Stimulated activated CD4-positive, alpha-beta T cell treated with anti-CD3 and anti-CD28 coated beads, Interleukin-2, amount 100 ng/mL, for 24 hours (primary cell): ENCODE data around the gene POPDC2.

Source experiments
- DNase-seq, 2 donors: peaks; one replicate each; pipeline ENCODE4 v3.0.0-alpha.2; 2020

POPDC2 gene

DNA sequence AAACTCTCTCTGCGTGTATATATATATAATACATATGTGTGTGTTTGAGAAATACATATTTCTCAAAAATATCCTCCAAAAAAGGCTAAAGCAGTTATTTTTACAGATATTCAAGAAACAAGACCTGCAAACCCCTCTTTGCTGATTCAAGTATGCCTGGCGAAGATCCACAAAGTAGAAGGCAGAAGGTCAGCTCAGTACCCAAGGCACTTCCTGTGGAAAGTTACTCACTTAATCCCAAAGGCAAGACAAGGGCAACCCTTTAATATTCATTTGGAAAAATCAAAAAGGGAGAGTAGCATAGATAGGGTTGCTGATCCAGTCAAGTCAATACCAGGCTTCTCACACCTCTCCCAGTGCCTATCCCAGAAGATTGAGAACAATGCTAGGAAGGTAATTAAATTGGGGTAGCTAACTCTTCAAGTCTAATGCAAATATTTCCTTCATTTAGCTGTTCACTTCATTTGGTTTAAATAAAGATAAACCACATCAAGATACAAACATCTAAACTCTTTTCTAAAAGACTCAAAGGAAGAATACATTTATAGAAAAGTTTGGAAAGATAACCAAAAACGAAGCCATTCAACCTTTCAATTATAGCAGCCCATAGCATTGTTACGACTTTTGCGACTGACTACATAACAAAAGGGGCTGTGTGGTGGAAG is 9.6 kb upstream of the POPDC2 start:
- DNase-seq = no peak

DNA sequence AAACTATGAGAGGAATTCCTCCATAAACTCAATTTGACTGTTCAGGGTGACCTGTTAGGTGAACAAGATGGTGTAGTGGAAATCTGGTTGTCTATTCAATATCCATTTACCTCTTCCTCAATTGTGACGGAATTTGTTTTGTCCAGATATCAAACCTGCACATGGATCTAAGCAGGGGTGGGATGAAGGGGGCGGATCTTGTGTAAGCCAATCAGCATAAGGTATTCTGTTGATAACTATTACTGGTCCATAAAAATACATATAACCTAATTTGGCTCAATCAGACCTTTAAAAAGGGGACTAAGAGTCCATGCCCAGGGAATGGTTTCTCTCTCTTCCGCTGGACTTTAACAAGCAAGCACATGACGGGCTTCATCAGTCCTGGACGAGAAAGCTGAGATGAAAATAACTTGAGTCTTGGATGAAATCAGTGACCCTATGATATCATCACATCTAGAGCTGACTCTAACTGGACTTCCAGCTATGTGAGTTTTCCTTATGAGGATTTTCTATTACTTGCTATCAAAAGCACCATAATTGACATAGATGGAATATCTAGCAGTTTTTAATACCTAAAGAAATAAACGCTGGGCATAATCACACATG is 5.7 kb upstream of the POPDC2 start:
- no peak for DNase-seq

GRCh38 chr3:119664850-119665379 is 4.5 kb upstream of the POPDC2 start:
- DNase-seq = no peak

DNA sequence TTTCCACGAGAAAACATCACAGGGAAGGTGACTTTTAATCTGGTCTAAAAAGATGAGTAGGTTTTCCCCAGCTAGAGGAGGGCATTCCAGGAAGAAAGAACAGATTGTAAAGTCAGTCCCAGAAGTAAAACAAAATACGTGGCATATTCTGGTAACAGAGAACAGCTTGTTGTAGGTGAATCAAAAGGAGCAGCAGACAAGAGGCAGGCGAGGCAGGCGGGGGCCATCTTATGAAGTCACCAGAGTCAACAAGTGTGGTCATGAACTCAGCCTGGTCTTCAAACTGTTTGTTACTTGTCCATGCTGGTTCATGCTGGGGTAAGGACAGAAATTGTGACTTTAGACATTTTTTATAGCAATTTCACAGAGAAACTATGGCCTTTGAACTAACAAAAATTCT is 4.0 kb upstream of the POPDC2 start:
- DNase-seq = no peak

GRCh38 chr3:119663885-119664284 is 3.5 kb upstream of the POPDC2 start:
- DNase-seq = no peak

DNA sequence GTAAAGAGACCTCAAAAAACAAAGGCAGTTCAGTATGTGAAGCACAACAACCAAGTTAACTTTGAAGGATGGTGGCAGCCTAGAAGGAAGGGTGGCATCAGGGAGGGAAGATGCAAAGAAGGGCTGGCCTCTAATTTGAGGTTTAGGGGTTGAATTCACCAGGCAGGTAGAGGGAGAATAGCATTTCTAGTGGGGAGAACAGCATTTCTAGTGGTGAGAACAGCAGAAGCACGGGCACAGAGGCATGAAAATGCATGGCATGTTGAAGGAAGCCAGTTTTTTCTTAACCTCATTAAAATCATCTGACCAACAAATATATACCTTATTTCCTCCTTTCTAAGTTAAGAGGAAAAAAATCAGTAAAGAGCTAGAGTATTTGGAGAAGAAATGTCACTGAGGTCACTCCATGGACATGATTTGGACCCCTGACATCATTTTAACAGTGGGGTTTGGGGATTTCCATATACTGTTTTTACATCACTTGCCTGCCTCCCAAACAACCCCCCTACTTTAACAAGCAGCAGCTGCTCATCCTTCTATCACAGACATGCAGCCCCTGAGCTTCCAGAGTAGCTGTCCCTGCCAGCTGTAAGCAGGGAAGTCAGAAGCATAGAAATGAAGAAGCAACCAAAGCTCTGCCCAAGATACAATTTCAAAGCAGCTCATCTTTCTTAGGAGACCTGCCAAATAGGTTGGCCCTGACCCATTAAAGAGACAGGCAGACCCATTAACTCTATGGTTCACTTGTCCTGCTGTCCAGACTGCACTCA is 2.4 kb upstream of the POPDC2 start:
- no peak for DNase-seq

DNA sequence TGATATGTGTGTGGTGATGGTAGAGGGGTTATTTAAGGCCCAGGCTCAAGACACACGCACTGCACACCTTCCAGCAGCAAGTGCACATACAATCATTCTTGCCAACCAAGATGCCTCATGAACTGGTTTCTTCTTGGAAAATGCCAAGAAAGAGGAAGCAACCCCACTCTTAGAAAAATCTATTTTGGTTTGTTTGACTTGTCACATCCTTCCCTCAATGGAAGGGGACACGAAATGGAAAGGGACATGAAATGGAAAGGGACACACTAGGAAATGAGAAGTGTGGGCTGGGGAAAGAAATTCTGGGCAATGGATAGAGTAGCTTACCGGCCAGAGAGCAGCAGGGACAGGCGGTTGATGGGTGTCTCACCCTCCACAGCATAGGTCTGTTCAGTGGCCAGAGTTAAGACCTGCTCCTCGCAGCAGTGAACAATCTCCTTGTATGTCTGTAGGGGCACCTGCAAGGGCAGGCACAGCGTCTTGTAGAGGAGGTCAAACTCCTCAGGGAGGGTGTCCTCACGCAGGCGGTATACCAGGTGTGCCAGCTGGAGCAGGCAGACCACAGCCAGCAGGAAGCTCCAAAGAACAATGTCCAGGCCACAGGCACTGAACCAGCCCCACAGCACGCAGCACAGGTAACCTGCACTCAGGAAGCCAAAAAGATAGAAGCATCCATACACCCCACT is 640 bp downstream of the POPDC2 start:
- no peak for DNase-seq

DNA sequence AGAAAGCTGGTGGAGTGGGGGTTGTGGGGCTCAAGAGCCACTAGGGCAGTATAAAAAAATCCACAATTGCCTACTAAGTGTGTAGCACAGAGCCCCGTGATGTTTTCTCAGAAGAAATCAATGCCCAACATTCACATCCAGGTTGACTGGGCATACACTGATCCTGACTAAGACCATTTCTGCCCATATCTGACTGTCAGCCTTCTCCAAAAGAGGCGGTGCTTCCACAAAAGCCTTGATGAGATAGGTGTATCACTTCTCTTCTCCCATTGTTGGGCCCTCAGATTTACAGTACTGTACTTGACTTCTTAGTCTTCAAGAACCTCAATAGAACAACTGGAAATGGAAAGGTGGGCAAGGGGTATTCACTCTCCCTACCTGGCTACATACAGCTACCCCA is 1.4 kb downstream of the POPDC2 start:
- no peak for DNase-seq

DNA sequence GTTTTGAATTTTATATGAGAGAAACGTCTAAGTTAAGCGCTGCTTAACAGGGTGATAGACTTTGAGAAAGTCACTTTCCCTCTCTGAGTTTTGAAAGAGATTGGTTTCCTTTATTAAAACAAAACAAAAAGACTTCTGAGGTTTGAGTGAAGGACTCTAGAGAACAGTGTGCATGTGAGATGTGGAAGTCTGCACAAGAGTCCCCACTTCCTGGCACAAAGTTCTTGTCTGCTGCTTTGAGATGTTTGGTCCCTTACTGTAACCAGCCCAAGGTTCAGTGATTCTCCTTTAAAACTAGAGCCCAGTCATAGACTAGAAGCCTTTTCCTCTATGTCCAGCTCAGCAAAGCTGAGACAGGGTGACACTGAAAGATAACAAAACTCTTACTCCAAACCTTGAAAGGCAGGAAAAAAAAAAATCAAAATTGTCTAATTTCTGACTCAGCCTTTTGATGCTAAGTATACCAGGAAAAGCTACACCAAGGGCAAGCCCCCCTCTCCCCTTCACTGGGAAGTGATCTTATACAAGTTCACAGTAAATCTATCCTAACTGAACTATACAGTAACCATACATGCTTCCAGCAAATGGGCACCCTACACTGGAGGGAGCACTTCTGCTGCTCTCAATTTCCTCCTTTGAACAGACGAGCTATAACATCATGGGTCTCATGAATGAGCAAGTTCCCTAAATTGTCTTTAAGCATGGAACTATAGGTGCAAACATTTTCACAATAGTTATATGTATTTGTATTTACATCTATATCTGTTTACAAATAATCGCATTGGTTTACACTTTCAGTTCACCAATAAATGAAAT is 2.3 kb downstream of the POPDC2 start:
- DNase-seq = no peak

DNA sequence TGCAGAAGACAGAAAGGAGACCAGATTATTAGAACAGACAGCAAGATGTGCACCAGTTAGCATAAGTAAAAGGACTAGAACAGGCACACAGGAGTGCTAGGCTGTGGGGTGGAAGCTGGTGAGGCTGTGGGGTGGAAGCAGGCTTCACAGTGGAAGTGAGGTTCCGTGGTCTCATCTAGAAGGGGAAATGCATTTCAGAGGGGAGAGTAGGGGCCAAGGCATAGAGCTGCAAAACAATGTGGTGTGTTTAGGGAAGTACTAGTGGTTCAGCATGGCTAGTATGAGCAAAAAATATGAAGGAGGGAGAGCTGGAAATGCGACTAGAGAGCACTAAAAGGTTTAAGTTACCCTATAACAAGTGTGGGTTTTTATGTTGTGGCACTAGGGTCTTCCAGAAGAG is 6.5 kb downstream of the POPDC2 start:
- no peak for DNase-seq

GRCh38 chr3:119652306-119653033 is 7.9 kb downstream of the POPDC2 start:
- no peak for DNase-seq

- DNase-seq = no peak
These were observed 10.6 kb downstream of the POPDC2 start for GRCh38 chr3:119649761-119650160.

DNA sequence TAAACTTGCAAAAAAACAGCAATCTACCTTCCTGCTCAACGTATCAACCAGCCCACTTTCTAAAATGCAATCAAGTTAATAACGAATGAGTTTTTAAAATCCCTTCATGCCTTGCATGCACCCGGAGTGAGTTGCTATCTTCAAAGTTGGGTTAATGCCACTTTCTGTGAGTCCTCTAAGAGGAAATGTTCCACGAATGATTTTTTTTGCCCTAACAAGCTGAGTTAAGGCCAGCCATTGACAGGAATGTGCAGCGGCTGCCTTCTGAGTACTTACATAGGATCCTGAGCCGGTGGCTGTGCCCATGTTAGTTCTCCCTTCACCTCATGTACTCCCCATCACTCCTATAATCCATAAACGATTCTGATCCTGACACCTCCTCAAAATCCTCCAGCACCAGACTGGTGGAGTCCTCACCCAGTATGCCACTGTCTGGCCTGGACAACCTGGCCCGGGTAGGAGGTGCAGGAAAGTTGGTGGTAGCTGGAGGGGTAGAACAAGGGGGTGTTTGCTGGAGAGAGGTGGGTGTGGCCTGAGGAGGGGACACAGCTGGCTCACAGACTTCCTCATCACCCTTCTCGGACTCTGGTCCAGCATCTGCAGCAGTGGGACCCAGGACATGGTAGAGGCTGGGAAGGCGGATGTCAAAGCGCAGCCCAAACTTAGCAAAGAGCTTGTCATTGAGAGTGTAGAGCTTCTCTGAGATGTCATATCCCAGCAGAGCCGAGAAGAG is 12.4 kb downstream of the POPDC2 start:
- no peak for DNase-seq

GRCh38 chr3:119647171-119647570 is 13.2 kb downstream of the POPDC2 start:
- no peak for DNase-seq

DNA sequence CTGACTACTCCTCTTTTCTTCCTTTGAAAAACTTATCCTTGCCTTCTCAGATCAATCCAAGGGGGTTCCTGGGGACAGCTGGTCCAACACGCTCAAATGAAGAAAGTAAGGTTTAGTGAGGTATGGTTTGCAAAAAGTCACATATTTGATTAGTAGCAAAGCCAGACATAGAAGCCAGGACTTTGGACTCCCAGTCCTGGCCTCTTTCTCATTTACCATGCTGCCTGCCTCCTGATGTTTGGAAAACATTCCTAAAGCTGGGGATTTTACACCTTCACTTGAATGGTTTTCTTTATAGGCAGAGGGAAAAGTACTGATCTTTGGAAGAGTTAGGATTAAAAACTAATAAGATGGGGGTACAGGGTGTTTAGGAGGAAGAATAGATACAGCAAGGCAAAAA is 14.6 kb downstream of the POPDC2 start:
- DNase-seq = no peak

GRCh38 chr3:119644481-119644880 is 15.9 kb downstream of the POPDC2 start:
- no peak for DNase-seq

DNA sequence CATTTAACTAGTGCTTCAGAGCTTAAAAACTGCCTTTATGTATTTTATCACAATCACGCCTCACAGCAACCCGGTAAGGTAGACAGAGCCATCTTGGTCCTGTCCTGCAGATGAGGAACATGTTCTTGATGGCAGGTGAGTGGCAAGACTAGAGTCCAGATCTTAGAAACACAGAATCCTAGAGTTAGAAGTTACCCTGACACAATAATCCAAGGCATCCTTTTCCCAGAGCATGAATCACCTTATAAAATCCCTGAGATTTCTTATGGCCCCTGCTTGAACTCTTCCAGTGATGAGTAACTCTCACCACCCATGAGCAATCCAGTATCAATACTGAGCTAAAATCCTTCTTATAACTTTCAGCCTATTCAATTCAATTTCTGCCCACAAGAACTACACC is 16.9 kb downstream of the POPDC2 start:
- DNase-seq = no peak

- peak in 1 of 2 donors; percentile 14 for DNase-seq
These were observed 17.5 kb downstream of the POPDC2 start for GRCh38 chr3:119642746-119643473.

DNA sequence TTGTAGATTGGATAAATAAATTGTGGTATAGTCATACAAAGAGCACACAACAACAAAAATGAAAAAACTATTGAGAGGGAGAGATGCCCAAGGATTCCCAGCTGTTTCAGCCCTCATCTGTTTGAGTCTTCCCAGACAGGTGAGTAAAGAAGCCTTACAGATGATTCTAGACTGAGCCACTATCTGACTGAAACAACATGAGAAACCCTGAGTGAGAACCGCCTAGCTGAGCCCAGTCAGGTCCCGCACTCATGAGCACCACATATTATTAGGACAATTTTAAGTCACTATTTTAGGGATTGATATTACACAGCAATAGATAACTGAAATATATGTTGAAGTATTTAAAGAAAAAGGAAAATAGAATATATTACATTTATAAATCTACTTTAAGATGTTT is 19.0 kb downstream of the POPDC2 start:
- no peak for DNase-seq
